Measurements from ENCODE around the gene C16orf96. TPM values are rescaled to one million over a fixed set of nuclear protein-coding genes. Genes with fewer than 3 reads are reported as not detected.

C16orf96 gene
- total RNA-seq, 1 experiment from 2014 or later: not detected

DNA sequence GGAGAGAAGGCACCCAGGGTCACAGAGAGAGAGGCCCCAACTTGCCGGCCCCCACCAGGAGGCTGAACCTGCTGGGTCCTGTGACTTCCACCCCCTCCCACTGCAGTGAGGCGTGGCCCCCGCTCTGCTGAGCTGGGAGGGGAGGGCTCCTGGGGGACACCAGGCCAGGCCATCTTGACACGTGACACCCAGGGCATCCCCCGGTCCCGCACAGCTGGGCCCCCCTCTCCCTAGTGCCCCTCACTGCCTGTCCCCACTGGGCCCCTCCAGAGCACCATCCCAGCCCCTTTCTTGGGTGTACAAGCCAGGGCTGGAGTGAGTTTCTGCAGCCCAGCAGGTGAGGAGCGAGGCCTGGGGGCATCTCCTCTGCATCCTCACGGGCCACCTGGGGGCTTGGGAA lies 46.2 kb downstream of the C16orf96 start:
- Histone ChIP-seq H3K36me3 (peaks cover under 1% of the 10 kb centered on the region), H3K9me3 (no peaks in the 10 kb centered on the region), H3K4me3 (no peak overlapping the region), H3K27me3 (no peaks in the 10 kb centered on the region)
- no peak for DNase-seq

DNA sequence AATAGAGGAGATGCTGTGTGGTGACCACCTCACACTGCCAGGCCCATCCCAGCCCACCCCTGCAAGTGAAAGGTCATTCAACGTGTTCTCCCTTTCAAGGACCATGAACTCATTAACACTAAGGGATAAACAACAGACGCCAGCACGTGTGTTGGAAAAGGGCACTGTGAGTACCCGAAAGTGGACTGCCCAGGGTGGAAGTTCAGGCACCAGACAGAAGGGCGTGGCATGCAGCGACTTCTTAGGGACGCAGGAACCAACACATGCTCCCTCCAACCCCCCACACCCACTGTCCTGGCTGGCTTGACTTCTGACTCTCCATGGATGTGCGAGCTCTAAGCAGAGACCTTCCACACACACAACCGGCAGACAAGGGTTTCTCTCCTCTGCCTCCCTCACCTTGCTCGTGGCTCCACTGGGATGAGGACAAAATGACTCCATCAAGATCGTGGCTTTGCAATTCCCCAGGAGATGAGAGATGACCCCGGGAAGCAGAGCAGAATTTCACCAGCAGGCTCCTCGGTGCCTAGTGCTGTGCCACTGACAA lies 47.6 kb downstream of the C16orf96 start:
- Histone ChIP-seq H3K9me3 (no peaks in the 10 kb centered on the region), H3K36me3 (peaks cover 9% of the 10 kb centered on the region), H3K4me3 (no peak overlapping the region), H3K27me3 (no peaks in the 10 kb centered on the region)
- no peak for DNase-seq

DNA sequence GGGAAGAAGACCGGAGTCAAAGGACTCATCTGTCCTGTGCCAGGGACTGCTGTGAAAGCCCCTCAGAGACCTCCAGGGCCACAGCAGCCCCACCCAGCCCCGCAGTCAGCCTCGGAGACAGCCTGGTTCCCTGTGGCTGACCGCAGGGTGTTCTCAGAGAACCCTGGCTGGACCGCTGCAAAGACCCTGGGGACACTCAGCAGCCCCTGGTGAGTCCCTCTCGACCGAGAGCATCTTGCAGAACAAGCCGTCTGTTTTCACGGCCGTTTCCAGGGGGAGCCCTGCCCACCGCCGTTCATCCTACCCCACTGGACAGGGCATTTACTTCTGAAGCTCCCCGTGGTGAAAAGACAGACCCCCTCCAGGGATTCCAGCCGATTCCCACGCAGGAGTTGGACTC lies 48.3 kb downstream of the C16orf96 start:
- no peaks in the 10 kb centered on the region for H3K27me3 ChIP-seq
- H3K4me3 ChIP-seq: no peak overlapping the region
- no peak for DNase-seq
- no peaks in the 10 kb centered on the region for H3K9me3 ChIP-seq
- H3K36me3 ChIP-seq: peaks cover 13% of the 10 kb centered on the region

DNA sequence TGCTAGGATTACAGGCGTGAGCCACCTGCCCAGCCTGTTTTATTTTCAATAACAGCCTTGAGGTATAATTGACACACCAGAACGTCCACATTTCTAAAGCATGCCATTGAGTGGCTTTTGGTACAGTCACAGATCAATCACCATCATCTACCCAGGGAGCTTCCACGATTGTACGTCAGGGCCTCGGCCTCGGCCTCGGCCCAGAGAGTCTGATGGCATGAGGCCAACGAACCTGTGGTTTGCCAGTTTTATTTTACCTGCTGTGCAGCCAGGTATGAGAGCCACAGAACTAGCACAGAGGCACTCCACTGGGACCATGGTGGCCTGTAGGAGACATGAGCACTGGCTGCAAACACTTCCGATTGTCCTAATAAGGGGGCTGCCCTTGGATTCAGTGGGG lies 50.2 kb downstream of the C16orf96 start:
- peaks cover 18% of the 10 kb centered on the region for H3K36me3 ChIP-seq
- no peaks in the 10 kb centered on the region for H3K27me3 ChIP-seq
- H3K4me3 ChIP-seq: no peak overlapping the region
- DNase-seq: no peak
- no peaks in the 10 kb centered on the region for H3K9me3 ChIP-seq

- Histone ChIP-seq H3K27me3 (no peaks in the 10 kb centered on the region), H3K9me3 (no peaks in the 10 kb centered on the region), H3K4me3 (no peak overlapping the region), H3K36me3 (peaks cover 25% of the 10 kb centered on the region)
- no peak for DNase-seq
These were observed 51.9 kb downstream of the C16orf96 start for GRCh38 chr16:4607841-4608703.

DNA sequence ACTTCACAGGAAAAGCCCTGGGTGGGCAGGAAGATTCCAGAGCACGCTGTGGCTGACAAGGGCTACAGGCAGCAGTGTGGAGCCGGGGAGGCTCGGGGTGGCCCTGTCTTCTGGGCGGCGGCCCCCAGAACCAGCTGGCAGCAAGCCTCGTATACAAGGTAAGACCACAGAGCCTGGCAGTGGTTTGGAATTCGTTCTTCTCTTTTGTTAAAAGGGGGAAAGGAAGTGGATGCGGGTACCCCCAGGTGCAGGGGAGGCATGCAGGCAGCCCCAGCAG lies 52.5 kb downstream of the C16orf96 start:
- Histone ChIP-seq H3K36me3 (peaks cover 30% of the 10 kb centered on the region), H3K4me3 (no peak overlapping the region), H3K9me3 (no peaks in the 10 kb centered on the region), H3K27me3 (no peaks in the 10 kb centered on the region)
- DNase-seq: no peak

- Histone ChIP-seq H3K27me3 (no peaks in the 10 kb centered on the region), H3K36me3 (peaks cover 33% of the 10 kb centered on the region), H3K9me3 (no peaks in the 10 kb centered on the region), H3K4me3 (no peak overlapping the region)
- DNase-seq: no peak
These were observed 53.3 kb downstream of the C16orf96 start for GRCh38 chr16:4609200-4610010.

- H3K4me3 ChIP-seq: no peak overlapping the region
- H3K27me3 ChIP-seq: no peaks in the 10 kb centered on the region
- peaks cover 33% of the 10 kb centered on the region for H3K36me3 ChIP-seq
- no peak for DNase-seq
- no peaks in the 10 kb centered on the region for H3K9me3 ChIP-seq
These were observed 54.2 kb downstream of the C16orf96 start for GRCh38 chr16:4610011-4611005.

DNA sequence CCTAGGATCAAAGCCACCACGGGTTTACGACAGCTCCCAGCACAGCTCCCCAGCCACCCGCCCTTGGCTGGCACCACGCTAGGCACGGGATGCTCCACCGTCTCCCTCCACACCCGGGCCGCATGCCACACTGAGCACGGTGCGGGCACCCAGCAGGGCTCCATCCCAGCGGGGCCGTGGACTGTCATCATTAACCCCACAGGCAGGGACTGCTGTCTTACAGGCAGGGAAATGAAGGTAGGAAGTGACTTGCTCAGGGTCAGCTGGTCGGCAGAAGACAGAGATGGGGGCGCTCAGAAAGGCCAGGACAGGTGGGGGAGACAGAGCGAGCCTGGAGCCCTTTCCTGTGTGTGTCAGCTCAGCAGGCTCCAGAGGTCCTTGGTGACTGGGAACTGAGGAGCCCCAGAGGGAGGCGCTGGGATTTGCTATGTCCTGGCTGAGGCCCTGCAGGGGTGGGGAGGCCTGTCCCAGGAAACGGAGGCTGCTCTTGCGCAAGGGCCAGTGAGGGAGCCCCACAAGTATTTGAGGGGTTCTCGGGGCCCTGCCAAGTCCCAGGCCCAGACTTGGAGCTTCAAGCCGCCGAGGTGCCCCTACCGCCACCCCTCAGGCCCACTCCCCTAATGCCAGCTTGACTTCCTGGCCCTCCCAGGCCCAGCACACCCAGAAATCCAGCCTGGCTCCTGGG lies 55.3 kb downstream of the C16orf96 start:
- H3K36me3 ChIP-seq: peaks cover 33% of the 10 kb centered on the region
- H3K9me3 ChIP-seq: no peaks in the 10 kb centered on the region
- H3K27me3 ChIP-seq: no peaks in the 10 kb centered on the region
- DNase-seq: no peak
- H3K4me3 ChIP-seq: no peak overlapping the region

GRCh38 chr16:4612474-4612931 lies 56.4 kb downstream of the C16orf96 start:
- no peaks in the 10 kb centered on the region for H3K27me3 ChIP-seq
- no peak for DNase-seq
- no peak overlapping the region for H3K4me3 ChIP-seq

GRCh38 chr16:4612977-4613635 lies 57.0 kb downstream of the C16orf96 start:
- Histone ChIP-seq H3K4me3 (peak overlapping the region; percentile 69), H3K9me3 (no peaks in the 10 kb centered on the region), H3K36me3 (peaks cover 29% of the 10 kb centered on the region), H3K27me3 (no peaks in the 10 kb centered on the region)
- DNase-seq: no peak

More at GRCh38 chr16:4612474-4612931, 56.4 kb downstream of the C16orf96 start:
- Histone ChIP-seq H3K36me3 (peaks cover 31% of the 10 kb centered on the region), H3K9me3 (no peaks in the 10 kb centered on the region)

- Histone ChIP-seq H3K4me3 (peak overlapping the region; percentile 69), H3K27me3 (no peaks in the 10 kb centered on the region), H3K36me3 (peaks cover 24% of the 10 kb centered on the region), H3K9me3 (no peaks in the 10 kb centered on the region)
- peak; percentile 62 for DNase-seq
These were observed 57.8 kb downstream of the C16orf96 start for GRCh38 chr16:4613636-4614570.

DNA sequence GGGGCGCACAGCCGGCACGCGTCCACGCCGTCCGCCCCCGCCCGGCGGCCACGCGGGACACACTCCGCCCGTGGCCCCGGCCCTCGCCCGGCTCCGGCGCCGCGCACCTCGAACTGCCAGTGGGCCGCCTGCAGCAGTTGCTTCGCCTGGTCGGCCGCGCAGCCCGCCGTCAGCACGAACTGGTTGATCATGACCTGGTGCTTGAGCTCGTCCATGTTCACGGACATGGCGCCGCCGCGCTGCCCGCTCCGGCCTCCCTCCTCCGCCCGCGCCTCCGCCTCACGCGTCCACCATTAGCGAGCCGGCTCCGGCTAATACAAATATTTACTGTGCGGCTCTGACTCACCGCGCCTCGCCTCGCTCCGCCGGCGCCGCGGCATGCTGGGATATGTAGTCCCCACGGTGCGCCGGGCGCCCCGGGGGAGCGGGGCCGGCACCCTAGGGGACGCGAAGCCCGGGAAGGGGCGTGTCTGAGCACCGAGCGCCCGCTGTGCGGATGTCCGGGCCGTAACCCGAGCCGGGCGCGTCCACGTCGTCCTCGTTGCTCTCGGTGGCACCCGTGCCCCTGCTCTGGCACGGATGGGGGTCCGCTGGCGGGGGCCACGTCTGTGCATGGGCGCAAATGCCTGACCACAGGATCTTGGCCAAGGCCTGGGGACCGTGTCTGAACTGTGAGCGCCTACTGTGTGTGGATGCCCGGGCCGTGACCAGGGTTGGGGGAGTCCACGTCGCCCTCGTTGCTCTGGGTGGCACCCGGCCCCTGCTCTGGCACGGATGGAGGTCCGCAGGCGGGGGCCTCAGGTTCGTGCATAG lies 58.6 kb downstream of the C16orf96 start, which contains the start of gene UBALD1:
TSS of gene UBALD1 (minus strand) at position 318 of the 813 bp plus-strand sequence. CDS start at position 227, 91 bp downstream.
- no peaks in the 10 kb centered on the region for H3K9me3 ChIP-seq
- peak within 1 kb of the TSS; percentile 69 for H3K4me3 ChIP-seq
- peaks cover 18% of the 10 kb centered on the region for H3K36me3 ChIP-seq
- DNase-seq: peak; percentile 96
- no peaks in the 10 kb centered on the region for H3K27me3 ChIP-seq
